D341Med (cell line): ENCODE results near the gene HS3ST3B1.

ENCODE experiments used
- DNase-seq: peaks from one replicate; pipeline ENCODE4 v3.0.0; 2012; ENCODE audit warnings: low spot score

HS3ST3B1 gene

DNA sequence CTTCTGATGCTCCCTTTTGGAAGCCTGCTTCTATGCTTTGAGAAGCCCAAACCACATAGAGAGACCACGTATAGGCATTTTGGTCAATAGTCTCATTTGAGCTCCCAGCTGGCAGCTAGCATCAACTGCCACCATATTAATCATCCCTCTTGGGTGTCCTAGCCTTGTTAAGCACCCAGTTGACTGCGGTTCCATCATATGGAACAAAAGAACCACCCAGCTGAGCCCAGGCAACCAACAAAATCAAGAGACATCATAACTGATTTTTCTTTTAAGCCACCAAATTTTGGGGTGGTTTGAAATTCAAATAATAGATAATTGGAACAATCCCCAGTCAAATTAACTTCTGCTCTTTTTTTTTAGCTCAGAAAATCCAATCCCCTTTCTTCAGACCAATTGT is 53.9 kb downstream of the HS3ST3B1 start:
- no peak for DNase-seq

DNA sequence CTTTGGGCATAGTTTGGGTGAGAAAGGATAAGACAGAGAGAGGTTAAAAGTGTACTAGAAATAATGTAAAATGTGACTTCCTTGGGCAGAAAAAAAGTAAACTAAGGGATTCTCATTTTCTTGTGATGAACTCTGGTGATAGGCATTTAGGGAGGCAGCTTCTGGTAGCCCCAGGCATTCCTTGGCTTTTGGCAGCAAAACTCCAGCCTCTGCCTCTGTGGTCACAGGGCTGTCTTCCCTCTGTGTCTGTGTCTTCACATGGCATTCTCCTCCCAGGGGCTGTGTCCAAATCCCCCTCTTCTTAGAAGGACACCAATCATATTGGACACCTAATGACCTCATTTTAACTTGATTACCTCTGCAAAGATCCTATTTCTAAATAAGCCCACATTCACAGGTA is 54.7 kb downstream of the HS3ST3B1 start:
- DNase-seq = no peak

DNA sequence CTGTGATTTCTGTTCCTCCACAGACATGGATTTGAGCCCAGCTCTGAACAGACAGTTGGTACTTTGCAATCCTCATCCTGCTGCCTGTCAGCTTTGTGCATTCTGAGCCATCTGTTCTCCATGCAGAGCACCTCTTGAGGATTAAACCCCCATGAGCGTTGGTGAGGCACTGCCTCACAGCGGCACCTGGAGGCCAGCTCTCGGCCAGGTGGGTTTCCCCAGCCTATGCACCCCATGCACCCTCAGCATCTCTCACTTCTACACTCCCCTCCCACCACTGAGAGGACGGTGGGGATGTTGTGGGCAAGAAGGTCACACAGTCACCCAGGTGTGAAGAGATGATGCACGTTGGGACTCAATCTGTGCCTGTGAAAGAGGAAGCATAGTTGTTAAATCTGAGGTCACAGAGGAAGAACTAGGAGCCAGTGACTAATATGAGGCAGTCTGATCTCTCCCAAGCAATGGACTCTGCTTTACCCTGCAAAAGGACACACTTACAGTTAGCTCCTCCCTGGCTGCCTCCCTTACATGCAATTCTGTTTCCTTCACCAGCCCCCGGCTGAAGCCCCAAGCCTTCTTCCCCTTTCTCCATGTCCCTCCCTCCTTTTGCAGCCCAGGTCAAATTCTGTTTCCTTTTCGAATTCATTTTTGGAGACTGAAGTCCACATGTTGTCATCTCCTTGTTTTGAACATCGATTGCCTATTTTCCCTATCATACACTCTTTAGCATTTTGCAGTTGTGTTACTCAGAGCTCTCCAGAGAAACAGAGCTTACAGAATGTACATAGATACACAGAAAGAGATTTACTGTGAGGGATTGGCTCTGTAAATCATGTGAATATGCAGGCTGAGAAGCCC is 58.5 kb downstream of the HS3ST3B1 start:
- DNase-seq = peak; percentile 47

DNA sequence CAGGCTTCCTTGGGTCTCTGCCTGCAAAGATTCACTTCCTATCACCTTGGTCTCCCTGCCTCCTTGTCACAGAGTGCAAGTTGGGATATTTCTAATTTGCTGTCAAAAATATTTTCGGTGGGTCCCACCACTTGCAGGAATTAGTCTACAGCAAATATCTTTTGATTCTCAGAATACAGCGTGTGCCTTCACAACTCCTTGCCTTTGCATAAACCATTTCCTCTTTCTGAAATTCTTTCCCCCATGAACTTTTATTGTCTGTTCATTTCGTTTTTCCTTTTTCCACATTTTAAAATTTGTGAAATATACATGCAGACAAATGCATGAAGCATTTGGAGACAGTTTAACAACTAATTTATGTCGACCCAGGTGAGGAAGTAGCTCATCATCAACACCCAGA is 60.0 kb downstream of the HS3ST3B1 start:
- DNase-seq = no peak

DNA sequence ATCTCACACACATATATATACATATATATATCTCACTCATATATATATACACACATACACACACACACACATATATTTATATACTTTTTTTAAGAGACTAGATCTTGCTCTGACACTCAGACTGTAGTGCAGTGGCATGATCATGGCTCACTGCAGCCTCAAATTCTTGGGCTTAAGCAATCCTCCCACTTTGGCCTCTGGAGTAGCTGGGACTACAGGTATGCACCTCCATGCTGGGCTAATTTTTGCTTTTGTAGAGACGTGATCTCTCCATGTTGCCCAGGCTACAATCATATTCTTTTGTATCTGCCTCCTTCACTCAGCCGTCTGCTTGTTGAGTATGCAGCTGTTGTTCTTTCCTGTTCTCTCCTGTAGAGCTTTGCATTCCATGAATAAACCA is 60.6 kb downstream of the HS3ST3B1 start:
- no peak for DNase-seq

DNA sequence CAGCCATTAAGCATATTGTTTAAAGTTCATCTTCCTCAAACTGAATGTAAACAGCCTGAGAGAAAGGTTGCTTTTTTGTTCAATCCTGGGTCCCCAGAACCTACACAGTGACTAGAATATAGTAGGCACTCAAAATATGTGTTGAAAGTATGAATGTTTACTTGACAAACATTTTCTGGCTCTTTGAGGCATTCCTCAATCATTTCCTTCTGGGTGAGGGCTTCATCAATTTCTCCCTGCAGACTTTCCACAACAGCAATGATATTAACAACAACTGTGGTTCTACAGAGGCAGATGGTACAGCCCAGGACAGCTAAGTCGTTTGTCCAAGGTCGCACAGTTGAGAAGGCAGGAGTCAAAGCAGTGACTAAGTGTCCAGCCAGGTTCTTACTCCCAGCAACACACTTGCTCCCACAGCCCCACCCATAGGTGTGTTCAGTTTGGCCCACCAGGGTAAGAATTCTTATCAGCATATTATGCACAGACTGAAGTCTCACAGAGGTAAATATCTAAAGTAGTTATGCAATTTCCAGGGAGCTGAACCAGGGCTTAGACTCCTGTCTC is 61.1 kb downstream of the HS3ST3B1 start:
- DNase-seq = no peak

DNA sequence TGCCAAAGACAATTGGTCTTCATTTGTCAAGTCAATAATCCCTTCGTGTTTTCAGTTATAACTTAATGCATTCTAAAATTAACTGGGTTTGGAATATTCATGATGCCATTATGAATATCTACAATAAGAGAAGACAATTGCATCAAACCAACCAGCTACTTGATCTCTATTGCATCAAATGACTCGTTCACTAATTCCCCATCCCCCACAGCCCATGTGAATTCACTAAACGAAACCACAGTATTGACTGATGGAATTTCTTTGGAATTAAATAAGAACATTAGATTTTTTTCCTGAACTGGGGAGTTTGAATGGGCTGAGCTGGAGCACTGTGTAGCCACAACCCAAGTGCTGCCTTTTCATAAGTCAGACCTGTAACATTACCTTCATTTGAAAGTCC is 65.3 kb downstream of the HS3ST3B1 start:
- DNase-seq = no peak

DNA sequence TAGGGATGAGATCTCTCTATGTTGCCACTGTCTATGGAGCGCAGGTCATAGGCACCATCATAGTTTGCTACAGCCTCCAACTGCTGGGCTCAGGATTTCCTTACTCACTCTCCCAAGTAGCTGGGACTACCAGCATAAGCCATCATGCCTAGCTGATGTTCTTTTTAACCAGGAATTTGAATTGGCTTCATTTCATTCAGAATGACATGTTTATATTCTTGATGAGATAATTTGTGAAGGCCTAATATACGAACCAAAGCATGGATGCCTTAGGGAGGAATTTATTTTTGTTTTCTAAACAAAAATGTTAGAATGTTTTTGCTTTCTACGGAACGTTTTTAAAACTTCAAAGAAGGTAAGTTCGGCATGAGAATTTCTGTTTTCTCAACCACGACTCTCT is 71.6 kb downstream of the HS3ST3B1 start:
- no peak for DNase-seq

DNA sequence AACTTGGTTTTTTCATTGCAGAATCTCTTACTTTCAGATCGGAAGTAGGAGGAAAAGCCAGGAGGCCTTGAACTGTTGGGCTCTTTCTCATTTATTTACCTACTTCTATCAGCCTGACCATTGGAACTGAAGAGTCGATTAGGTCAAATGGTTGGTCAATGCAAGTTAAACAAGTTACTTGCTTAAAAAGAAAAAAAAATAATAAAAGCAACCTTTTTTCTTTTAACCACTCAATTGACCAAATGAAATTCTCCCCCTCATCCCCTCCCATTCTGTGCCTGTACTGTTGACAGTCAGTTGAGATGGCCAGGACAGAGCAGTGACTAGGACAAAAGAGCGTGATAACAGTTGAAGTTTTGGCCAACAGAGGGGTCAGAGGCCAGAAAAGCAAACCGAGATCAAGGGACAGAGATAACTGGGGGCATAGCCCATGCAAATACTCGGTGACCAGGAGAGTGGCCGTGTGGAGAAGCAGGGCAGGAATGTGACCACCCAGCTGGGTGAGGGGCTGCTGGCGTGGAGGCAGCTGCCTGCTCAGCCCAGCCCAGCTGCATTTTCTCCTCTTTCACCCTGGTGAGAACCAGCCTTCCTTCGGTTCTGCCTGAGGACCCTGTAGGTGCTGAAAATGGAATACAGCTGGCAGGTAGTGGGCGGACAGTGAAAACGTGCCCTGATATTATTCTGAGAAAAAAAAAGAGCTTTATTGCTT is 72.2 kb downstream of the HS3ST3B1 start:
- no peak for DNase-seq

DNA sequence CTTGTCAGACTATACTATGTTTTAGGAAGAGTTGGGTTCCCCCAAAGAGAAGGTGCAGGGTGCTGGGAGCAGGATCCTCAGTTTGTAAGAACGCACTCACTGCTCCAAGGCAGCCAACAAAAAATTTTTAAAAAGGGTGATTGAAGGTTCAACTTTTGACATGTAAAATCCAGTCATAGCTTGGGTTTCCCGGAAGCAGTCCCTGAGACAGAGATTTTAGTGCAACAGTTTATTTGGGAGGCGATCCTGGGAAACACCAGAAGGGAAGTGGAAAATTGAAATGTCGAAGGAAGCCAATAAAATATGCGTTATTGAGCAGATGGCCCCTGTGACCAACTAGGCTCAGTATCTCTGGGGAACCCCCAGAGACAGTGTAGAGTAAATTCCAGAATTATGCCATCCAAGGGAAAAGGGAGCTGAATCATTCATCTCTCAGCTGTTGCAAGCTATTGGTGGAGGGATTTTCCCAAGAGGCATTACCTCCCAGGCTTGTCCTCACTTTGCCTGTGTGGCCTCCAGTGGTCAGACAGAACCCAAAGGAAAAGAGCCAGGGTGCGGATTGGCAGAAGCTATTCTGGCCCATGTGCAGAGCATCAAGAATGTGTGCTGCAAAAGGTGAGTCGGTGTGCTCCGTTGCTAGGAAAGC is 72.9 kb downstream of the HS3ST3B1 start:
- no peak for DNase-seq

DNA sequence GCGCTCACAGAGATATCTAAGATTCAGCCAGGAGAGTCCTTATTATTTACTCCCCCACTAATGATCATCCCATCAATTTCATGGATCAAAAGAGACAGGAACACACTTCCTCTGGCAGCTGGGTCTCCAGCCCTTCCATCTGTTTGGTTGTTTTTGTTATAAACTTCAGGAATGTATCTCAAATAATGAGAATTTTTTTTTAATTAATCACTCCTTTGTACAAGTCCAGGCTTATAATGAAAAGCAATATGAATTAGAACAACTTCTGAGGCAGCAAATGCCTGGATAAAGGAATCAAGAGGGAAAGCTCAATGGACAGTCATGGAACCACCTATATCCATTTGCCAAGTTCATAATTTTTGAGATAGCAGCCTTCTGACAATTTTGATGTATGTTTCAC is 73.4 kb downstream of the HS3ST3B1 start:
- no peak for DNase-seq

DNA sequence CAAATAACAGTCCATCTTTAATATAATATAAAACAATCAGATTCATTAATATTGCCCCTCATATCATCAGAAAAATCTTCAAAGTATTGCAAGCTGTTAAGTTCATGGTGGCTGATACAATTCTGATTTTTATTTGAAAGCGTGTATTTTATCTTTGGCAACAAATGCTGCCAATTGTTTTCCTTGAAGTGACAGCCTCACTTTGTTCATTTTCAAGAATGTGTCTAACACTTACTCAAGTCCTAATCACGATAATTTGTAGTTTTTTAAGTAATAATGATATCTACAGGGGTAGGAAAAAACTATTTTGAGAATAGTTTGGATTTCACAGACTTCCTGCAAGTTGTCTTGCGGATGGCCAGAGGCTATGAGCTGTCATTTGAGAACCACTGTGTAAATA is 75.8 kb downstream of the HS3ST3B1 start:
- no peak for DNase-seq

DNA sequence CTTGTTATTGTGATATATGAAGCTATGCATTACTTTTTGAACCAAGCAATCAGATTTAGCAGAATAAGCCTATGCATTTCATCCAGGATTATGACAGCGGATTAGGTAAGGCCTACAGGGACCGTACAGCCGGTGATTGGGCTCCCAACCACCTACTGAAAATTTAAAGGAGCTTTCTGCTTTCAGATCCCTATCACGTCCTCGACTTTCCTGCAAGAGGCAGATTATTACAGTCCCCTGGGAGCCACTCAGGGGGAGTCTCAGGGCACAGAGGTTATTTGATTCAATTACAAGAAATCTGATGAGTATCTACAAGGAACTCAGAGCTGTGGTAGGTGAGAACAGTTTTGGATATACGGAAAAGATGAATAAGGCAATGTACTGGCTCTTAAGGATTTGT is 80.7 kb downstream of the HS3ST3B1 start:
- DNase-seq = peak; percentile 59

DNA sequence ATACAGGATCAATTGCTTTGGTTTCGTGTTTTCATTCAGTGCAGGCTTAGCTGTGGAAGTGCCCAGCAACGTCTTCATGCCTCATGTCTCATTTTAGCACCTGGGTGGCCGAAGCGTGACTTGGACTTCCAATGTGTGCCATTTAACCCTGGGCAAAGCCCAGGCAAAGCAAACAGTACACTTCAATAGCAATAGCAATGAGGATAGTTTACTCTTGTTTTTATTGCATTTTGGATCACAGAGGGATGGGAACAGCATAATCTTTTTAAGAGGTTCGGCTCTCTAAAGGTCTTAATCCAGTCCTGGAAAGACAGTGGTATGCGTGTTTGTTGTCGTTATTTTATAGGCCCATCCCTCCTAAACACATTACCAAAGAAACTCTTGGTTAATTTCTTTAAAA is 86.2 kb downstream of the HS3ST3B1 start:
- no peak for DNase-seq

DNA sequence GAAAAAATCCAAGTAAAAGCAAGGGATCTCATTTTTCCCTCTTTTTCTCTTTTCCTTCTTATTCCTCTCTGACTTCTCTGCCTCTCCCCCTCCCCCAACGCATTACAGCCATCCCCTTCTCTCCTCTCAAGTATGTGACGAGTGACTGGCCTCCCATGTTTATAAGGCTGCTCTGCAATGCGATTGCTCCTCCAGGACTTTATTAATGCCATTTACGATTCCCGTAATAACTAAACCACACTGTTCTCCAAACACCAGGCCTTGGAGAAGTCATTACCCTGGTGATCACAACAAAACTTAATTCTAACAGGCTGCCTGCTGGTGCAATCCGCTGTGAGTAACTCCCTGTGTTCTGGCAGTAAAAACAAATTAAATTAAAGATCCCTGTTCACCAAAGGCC is 88.8 kb downstream of the HS3ST3B1 start:
- DNase-seq = no peak

DNA sequence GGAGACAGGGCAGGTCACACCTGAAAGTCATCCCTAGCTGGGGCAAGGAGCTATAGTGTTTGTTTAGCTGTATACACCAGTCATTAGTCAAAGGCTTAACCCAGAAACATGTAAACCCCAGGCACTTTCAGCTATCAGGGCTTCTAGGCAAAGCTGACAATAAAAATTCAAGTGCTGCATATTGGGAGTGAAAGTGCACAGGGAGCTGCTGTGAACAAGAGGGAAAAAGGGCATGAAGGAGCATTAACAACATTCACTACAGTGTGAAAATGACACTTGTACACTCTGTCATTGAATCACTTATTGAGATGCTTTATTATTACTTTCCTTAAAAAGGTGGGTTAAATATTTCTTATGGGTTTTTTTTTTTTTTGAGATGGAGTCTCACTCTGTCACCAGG is 92.8 kb downstream of the HS3ST3B1 start:
- DNase-seq = no peak

DNA sequence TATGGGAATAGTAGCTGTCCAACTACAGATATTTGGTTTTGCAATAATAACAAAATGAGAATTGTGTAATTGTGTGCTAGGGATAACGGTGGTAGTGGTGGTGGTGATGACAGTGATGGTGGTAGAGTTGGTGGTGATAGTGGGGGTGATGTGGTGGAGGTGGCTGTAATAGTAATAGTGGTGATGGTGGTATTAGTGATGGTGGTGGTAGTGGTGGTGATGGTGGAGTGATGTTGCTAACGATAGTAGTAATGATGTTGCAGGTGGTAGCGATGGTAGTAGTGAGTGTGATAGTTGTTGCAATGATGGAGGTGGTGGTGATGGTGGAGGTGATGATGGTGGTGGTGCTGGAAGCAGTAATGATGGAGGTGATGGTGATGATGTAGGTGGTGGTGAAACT is 94.4 kb downstream of the HS3ST3B1 start:
- DNase-seq = no peak

DNA sequence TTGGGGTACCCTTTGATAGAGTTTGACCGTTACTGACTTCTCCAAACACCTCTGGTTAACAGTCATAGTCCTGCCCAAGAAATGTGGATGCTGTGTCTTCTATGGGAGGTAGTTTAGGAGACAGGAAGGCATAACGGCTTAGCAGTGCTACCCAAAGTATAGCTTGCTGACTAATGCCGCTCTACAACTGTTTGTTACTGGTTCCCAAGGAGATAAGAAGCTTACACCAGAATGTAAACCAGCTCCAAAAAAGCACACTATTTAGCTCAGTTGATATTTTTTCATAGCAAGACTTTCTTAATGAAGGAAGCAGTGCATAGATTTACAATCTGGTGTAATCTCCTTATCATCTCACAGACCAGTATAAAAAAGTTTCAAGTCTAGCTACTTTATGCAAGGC is 95.7 kb downstream of the HS3ST3B1 start:
- DNase-seq = peak; percentile 36

DNA sequence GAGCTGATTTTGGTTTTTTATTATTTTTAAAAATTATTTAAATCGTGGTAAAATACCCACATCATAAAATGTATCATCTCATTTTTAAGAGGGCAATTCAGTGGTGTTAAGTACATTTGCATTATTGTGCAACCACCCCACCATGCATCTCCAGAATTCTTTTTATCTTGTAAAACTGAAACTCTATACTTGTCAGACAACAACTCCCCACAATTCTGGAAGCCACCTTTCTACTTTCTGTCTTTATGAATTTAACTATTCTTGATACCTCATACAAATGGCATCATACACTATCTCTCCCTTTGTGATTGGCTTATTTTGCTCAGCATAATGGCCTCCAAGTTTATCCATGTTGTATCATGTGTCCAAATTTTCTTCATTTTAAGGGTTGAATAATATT is 97.9 kb downstream of the HS3ST3B1 start:
- no peak for DNase-seq
